ENCODE results near the gene NEFH.

DNA sequence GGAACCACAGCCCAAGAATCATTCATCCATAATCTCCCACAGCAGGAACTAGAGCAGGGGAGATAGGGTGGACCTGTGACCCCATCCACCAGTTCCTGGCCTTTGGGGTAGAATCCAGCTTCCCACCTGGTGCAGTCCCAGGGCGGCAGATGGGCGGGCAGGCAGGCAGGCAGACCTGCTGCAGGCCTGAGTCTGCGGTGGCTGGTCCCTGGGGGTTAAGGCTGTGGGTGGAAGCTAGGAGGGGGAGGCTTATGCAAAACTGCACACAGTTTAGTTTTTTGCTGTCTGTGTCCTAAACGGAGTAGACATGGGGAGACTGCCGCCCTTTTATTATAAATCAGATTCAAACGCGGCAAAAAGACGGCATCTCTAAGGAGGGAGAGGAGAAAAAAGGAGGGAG is 4.5 kb upstream of the NEFH start:
- TF ChIP-seq, protein P1, sequence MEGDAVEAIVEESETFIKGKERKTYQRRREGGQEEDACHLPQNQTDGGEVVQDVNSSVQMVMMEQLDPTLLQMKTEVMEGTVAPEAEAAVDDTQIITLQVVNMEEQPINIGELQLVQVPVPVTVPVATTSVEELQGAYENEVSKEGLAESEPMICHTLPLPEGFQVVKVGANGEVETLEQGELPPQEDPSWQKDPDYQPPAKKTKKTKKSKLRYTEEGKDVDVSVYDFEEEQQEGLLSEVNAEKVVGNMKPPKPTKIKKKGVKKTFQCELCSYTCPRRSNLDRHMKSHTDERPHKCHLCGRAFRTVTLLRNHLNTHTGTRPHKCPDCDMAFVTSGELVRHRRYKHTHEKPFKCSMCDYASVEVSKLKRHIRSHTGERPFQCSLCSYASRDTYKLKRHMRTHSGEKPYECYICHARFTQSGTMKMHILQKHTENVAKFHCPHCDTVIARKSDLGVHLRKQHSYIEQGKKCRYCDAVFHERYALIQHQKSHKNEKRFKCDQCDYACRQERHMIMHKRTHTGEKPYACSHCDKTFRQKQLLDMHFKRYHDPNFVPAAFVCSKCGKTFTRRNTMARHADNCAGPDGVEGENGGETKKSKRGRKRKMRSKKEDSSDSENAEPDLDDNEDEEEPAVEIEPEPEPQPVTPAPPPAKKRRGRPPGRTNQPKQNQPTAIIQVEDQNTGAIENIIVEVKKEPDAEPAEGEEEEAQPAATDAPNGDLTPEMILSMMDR (conservative IDR thresholded peaks at IDR 0.05; ENCODE audit: low read length), result no peak
- TF ChIP-seq EZH2phosphoT487 (IDR thresholded peaks at IDR 0.05; ENCODE audit: borderline replicate concordance, low read depth, low read length), result no peak
